Body of pancreas (tissue), 4 donors: Measurements from ENCODE around the gene TMEM203.

Source experiments
- POLR2A ChIP-seq, 3 donors: fragments of 450-650 bp; IDR thresholded peaks; one replicate each; pipeline ENCODE4 v1.6.1; 2016; ENCODE audit warnings: antibody characterized with exemption in 3 of 3, mild to moderate bottlenecking in 2 of 3
- TF ChIP-seq, protein P1 (sequence below), 7 experiments: fragments of 450-650 bp in 4 of 7; fragments of 200-600 bp in 3 of 7; sonication (generic) in 3 of 7; IDR thresholded peaks; one replicate each; pipeline ENCODE4 v1.5.1; 2016 to 2019; ENCODE audit warnings: antibody characterized with exemption in 7 of 7

DNA sequence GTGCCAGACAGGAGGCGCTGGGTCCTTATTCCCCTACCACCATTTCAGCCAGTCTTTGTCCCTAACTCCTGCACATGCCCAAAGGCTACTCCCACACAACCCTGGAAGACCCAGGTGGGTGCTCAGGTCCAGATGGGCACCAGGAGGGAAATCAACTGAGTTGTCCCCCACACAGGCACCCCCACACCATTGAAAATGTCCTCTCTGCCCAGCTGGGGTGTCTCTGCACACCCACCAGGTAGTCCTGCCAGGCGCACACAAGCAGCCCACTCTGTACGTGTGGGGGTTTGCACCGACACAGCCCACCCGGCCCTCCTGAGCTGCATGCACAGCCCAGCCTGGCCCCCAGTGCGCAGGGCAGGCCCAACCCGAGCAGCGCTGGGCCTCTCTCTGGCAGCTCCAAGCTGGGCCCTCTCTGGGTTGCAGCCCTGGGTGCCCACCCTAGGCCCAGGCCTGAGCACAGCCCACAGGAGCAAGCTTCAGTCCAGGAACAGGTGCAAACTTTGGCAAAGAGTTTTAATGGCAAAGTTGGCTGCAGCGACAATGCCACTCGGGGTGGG lies 14.4 kb upstream of the TMEM203 start:
- no peak for TF ChIP-seq POLR2A (IDR thresholded peaks at IDR 0.05)
- TF ChIP-seq, protein P1, sequence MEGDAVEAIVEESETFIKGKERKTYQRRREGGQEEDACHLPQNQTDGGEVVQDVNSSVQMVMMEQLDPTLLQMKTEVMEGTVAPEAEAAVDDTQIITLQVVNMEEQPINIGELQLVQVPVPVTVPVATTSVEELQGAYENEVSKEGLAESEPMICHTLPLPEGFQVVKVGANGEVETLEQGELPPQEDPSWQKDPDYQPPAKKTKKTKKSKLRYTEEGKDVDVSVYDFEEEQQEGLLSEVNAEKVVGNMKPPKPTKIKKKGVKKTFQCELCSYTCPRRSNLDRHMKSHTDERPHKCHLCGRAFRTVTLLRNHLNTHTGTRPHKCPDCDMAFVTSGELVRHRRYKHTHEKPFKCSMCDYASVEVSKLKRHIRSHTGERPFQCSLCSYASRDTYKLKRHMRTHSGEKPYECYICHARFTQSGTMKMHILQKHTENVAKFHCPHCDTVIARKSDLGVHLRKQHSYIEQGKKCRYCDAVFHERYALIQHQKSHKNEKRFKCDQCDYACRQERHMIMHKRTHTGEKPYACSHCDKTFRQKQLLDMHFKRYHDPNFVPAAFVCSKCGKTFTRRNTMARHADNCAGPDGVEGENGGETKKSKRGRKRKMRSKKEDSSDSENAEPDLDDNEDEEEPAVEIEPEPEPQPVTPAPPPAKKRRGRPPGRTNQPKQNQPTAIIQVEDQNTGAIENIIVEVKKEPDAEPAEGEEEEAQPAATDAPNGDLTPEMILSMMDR (IDR thresholded peaks at IDR 0.05) = no peak
